CD14-positive monocyte (primary cell): ENCODE results near the gene LRRK1. TPM values are rescaled to one million over a fixed set of nuclear protein-coding genes. Genes with fewer than 3 reads are reported as not detected.

Experiments
- DNase-seq, 3 donors: peaks; one replicate each; pipeline ENCODE4 v3.0.0-alpha.2; 2011 to 2022
- H2AFZ ChIP-seq: 2 replicates; pipeline ENCODE4 v1.6.0; 2012; ENCODE audit warnings: mild to moderate bottlenecking, low read depth, low read length, inconsistent platforms; ENCODE audit not compliant: insufficient read depth, poor library complexity, severe bottlenecking
- H3K27ac ChIP-seq, 2 donors: 1 replicate in 1 of 2; 2 replicates in 1 of 2; pipeline ENCODE4 v1.5.1; 2012 to 2013; ENCODE audit warnings: low read length in 2 of 2, control low read depth in 1 of 2, inconsistent platforms in 1 of 2, low read depth in 1 of 2, mild to moderate bottlenecking in 1 of 2
- H3K27me3 ChIP-seq, 2 donors: one replicate each; pipeline versions ENCODE4 v1.6.0 to v1.6.1; 2011 to 2013; ENCODE audit warnings: low read length in 2 of 2; ENCODE audit not compliant: control insufficient read depth in 2 of 2, insufficient read depth in 2 of 2
- H3K36me3 ChIP-seq, 2 donors: replicated peaks in 1 of 2; 1 replicate in 1 of 2; 2 replicates in 1 of 2; pipeline versions ENCODE4 v1.5.1 to v1.6.1; 2012 to 2013; ENCODE audit warnings: low read length in 2 of 2, control low read depth in 1 of 2, inconsistent platforms in 1 of 2, mild to moderate bottlenecking in 1 of 2; ENCODE audit not compliant: insufficient read depth in 2 of 2, control insufficient read depth in 1 of 2
- H3K4me1 ChIP-seq, 2 donors: 1 replicate in 1 of 2; 2 replicates in 1 of 2; pipeline versions ENCODE4 v1.5.1 to v1.6.1; 2012 to 2013; ENCODE audit warnings: low read length in 2 of 2, control low read depth in 1 of 2, inconsistent platforms in 1 of 2, mild to moderate bottlenecking in 1 of 2, moderate library complexity in 1 of 2; ENCODE audit not compliant: insufficient read depth in 2 of 2, control insufficient read depth in 1 of 2
- H3K4me2 ChIP-seq: replicated peaks from 2 replicates; pipeline ENCODE3; 2012; ENCODE audit warnings: low read length, moderate library complexity, mild to moderate bottlenecking; ENCODE audit not compliant: poor library complexity, severe bottlenecking; ENCODE audit errors: extremely low read depth
- H3K4me3 ChIP-seq, 3 experiments: fragments of 200-600 bp in 1 of 3; sonication (generic) in 1 of 3; replicated peaks in 1 of 3; 1 replicate in 2 of 3; 2 replicates in 1 of 3; pipeline ENCODE4 v1.5.1; 2011 to 2013; ENCODE audit warnings: low read length in 3 of 3, mild to moderate bottlenecking in 3 of 3, control low read depth in 2 of 3, low read depth in 2 of 3, inconsistent platforms in 1 of 3, moderate library complexity in 1 of 3
- H3K79me2 ChIP-seq: 2 replicates; pipeline ENCODE4 v1.6.0; 2012; ENCODE audit warnings: mild to moderate bottlenecking, control low read depth, inconsistent platforms, low read length, moderate library complexity; ENCODE audit not compliant: insufficient read depth
- H3K9ac ChIP-seq: 2 replicates; pipeline ENCODE4 v1.6.0; 2017; ENCODE audit warnings: low read length, mild to moderate bottlenecking; ENCODE audit not compliant: insufficient read depth, poor library complexity, severe bottlenecking
- H3K9me3 ChIP-seq, 2 donors: replicated peaks in 1 of 2; 1 replicate in 1 of 2; 2 replicates in 1 of 2; pipeline versions ENCODE4 v1.5.1 to v1.6.1; 2012 to 2013; ENCODE audit warnings: low read length in 2 of 2, control low read depth in 1 of 2; ENCODE audit not compliant: control insufficient read depth in 1 of 2, insufficient read depth in 1 of 2
- H4K20me1 ChIP-seq: 2 replicates; pipeline ENCODE4 v1.6.0; 2012; ENCODE audit warnings: mild to moderate bottlenecking, low read length, control low read depth, moderate library complexity; ENCODE audit not compliant: insufficient read depth
- H3K27ac Mint-ChIP-seq, 7 donors: one replicate each; pipeline ENCODE4 v1.8.0; 2020; ENCODE audit warnings: mild to moderate bottlenecking in 7 of 7, mixed read lengths in 7 of 7, moderate library complexity in 6 of 7, inconsistent platforms in 2 of 7
- H3K27me3 Mint-ChIP-seq, 3 donors: one replicate each; pipeline ENCODE4 v1.8.0; 2021 to 2022; ENCODE audit warnings: low read depth in 3 of 3, mild to moderate bottlenecking in 3 of 3, mixed read lengths in 3 of 3, moderate library complexity in 3 of 3, inconsistent platforms in 1 of 3
- H3K36me3 Mint-ChIP-seq, 2 donors: one replicate each; pipeline ENCODE4 v1.8.0; 2020; ENCODE audit warnings: mixed read lengths in 2 of 2, inconsistent platforms in 1 of 2, mild to moderate bottlenecking in 1 of 2
- H3K4me1 Mint-ChIP-seq: one replicate; pipeline ENCODE4 v1.8.0; 2020; ENCODE audit warnings: mild to moderate bottlenecking, mixed read lengths
- H3K4me3 Mint-ChIP-seq, 2 donors: one replicate each; pipeline ENCODE4 v1.8.0; 2020; ENCODE audit warnings: mild to moderate bottlenecking in 2 of 2, mixed read lengths in 2 of 2, moderate library complexity in 1 of 2
- H3K9me3 Mint-ChIP-seq, 7 donors: one replicate each; pipeline ENCODE4 v1.8.0; 2020 to 2022; ENCODE audit warnings: mixed read lengths in 7 of 7, mild to moderate bottlenecking in 6 of 7, moderate library complexity in 6 of 7, inconsistent platforms in 2 of 7
- WGBS: methylation state at CpG from one replicate; pipeline ENCODE4 v1.1.5; 2013; ENCODE audit warnings: missing lambda C conversion rate; ENCODE audit not compliant: insufficient coverage; 5-methylcytosine and 5-hydroxymethylcytosine counted together
- intact Hi-C, 2 donors: fragments of 100-400 bp; cut with micrococcal nuclease; formaldehyde crosslinking; loops; one replicate each; pipeline versions ENCODE4 v1.15.0 to v1.15.1; 2023
- polyA plus RNA-seq, 3 donors: library from polyadenylated mRNA; depleted of rRNA in 1 of 3; unstranded in 2 of 3; stranded (reverse) in 1 of 3; fragments of 300-500 nt in 2 of 3; fragments of >200 nt in 1 of 3; fragmentation: Illumina TruSeq in 2 of 3; gene quantifications; 1 replicate in 2 of 3; 2 replicates in 1 of 3; pipeline ENCODE4 v1.2.3, GENCODE V29; 2012 to 2021
- TF ChIP-seq, protein P1 (sequence below): fragments of 200-600 bp; IDR thresholded peaks from one replicate; pipeline ENCODE4 v1.8.0; 2022; ENCODE audit warnings: antibody characterized with exemption, mild to moderate bottlenecking

Gene LRRK1
- polyA plus RNA-seq, 3 donors = 1.7 to 18.9 (median 5.4) TPM

DNA sequence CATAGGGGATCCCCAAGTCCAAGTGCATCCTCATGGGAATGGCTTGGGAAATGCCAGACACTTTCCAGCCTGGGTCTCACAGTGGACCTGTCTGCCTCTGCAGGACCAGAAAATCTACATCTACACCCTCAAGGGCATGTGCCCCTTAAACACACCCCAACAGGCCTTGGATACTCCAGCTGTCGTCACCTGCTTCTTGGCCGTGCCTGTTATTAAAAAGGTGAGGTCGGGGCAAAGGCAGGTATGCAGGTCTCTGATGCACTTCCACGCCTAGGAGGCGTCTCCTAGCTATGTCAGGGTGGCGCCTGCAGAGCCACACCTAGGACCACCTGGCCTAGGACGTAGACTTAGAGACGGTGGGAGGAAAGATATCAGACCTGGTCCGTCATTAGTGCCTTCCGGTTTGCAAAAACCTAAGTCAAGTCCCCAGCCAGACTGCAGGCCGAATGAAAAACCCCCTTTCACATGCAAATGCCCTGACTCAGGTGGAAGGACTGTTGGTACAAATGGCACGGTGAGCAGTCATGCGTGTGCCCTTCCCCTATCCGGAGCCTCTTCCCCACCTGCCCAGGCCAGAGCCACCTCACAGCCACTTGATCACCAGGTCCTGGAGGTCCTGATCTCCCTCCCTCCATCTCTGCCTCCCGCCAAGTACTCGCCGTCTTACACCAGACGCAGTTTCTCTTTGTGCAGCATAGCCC lies 143.5 kb downstream of the LRRK1 start:
- Mint-ChIP-seq H3K4me3 (no peak overlapping the region), H3K27ac (peak overlapping the region in 2 of 7 donors; percentile 31 to 58), H3K36me3 (peaks cover 99 to 100% of the 10 kb centered on the region in 2 donors), H3K4me1 (no peaks in the 10 kb centered on the region), H3K9me3 (peaks cover 0 to 3% (median 0%) of the 10 kb centered on the region in 7 donors), H3K27me3 (peaks cover 0 to 3% (median 0%) of the 10 kb centered on the region in 3 donors)
- 97% methylated on average over 15 of the region's 18 CpGs for WGBS
- Histone ChIP-seq H3K4me3 (no peak overlapping the region), H3K4me2 (no peak overlapping the region), H3K27me3 (no peaks in the 10 kb centered on the region), H3K9me3 (no peaks in the 10 kb centered on the region), H3K36me3 (peaks cover 99 to 100% of the 10 kb centered on the region in 2 donors), H3K9ac (no peak overlapping the region), H3K4me1 (no peaks in the 10 kb centered on the region), H3K79me2 (no peaks in the 10 kb centered on the region), H4K20me1 (no peaks in the 10 kb centered on the region), H2AFZ (no peak overlapping the region), H3K27ac (no peak overlapping the region)
- TF ChIP-seq, protein P1, sequence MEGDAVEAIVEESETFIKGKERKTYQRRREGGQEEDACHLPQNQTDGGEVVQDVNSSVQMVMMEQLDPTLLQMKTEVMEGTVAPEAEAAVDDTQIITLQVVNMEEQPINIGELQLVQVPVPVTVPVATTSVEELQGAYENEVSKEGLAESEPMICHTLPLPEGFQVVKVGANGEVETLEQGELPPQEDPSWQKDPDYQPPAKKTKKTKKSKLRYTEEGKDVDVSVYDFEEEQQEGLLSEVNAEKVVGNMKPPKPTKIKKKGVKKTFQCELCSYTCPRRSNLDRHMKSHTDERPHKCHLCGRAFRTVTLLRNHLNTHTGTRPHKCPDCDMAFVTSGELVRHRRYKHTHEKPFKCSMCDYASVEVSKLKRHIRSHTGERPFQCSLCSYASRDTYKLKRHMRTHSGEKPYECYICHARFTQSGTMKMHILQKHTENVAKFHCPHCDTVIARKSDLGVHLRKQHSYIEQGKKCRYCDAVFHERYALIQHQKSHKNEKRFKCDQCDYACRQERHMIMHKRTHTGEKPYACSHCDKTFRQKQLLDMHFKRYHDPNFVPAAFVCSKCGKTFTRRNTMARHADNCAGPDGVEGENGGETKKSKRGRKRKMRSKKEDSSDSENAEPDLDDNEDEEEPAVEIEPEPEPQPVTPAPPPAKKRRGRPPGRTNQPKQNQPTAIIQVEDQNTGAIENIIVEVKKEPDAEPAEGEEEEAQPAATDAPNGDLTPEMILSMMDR = no peak
- intact Hi-C loops = no loop called here
- DNase-seq = no peak

- TF ChIP-seq, protein P1 = no peak
- peaks cover 0 to 3% (median 0%) of the 10 kb centered on the region in 7 donors for H3K9me3 Mint-ChIP-seq
- Histone ChIP-seq H3K4me2 (no peak overlapping the region), H3K4me1 (no peaks in the 10 kb centered on the region), H3K9me3 (no peaks in the 10 kb centered on the region), H3K27ac (no peak overlapping the region), H3K27me3 (no peaks in the 10 kb centered on the region), H2AFZ (no peak overlapping the region), H3K4me3 (no peak overlapping the region), H4K20me1 (no peaks in the 10 kb centered on the region), H3K79me2 (no peaks in the 10 kb centered on the region), H3K9ac (no peak overlapping the region), H3K36me3 (peaks cover 98 to 100% of the 10 kb centered on the region in 2 donors)
- H3K4me1 Mint-ChIP-seq = no peaks in the 10 kb centered on the region
- H3K27ac Mint-ChIP-seq = peak overlapping the region in 3 of 7 donors; percentile 31 to 66 (median 57)
- 97% methylated on average over 7 of the region's 9 CpGs for WGBS
- peaks cover 98 to 100% of the 10 kb centered on the region in 2 donors for H3K36me3 Mint-ChIP-seq
- no peak for DNase-seq
- H3K4me3 Mint-ChIP-seq = no peak overlapping the region
- intact Hi-C loops = no loop called here
- peaks cover 0 to 3% (median 0%) of the 10 kb centered on the region in 3 donors for H3K27me3 Mint-ChIP-seq
These were observed 144.1 kb downstream of the LRRK1 start for GRCh38 chr15:101063212-101063611.
